Hematopoietic multipotent progenitor cell (in vitro differentiated cells): ENCODE data around the gene ATXN7L3. TPM values are rescaled to one million over a fixed set of nuclear protein-coding genes. Genes with fewer than 3 reads are reported as not detected.

Source experiments
- DNase-seq, 3 donors: peaks; one replicate each; pipeline ENCODE4 v3.0.0-alpha.2; 2011 to 2015; ENCODE audit warnings: low read depth in 2 of 3, low spot score in 2 of 3
- total RNA-seq: library from RNA; depleted of rRNA; stranded (reverse); fragments of >200 nt; gene quantifications from one replicate; pipeline ENCODE4 v1.2.3, GENCODE V29; 2012

ATXN7L3 gene
- total RNA-seq, 1 donor, result 34.2 TPM

GRCh38 chr17:44218344-44219107 lies 18.8 kb upstream of the ATXN7L3 start:
- peak; percentile 79 to 94 (median 87) for DNase-seq

- no peak for DNase-seq
These were observed 18.2 kb upstream of the ATXN7L3 start for GRCh38 chr17:44217738-44218343.

GRCh38 chr17:44216694-44217093 lies 17.0 kb upstream of the ATXN7L3 start:
- no peak for DNase-seq

GRCh38 chr17:44216173-44216572 lies 16.5 kb upstream of the ATXN7L3 start:
- no peak for DNase-seq

GRCh38 chr17:44214896-44215295 lies 15.2 kb upstream of the ATXN7L3 start:
- DNase-seq, result no peak

GRCh38 chr17:44214230-44214494 lies 14.5 kb upstream of the ATXN7L3 start:
- DNase-seq, result no peak

- DNase-seq, result no peak
These were observed 13.9 kb upstream of the ATXN7L3 start for GRCh38 chr17:44213403-44214229.

- no peak for DNase-seq
These were observed 13.1 kb upstream of the ATXN7L3 start for GRCh38 chr17:44212507-44213402.

GRCh38 chr17:44211281-44212265 lies 11.9 kb upstream of the ATXN7L3 start:
- DNase-seq, result no peak

GRCh38 chr17:44210342-44211192 lies 10.9 kb upstream of the ATXN7L3 start:
- DNase-seq, result peak; percentile 92 to 94 (median 92)

GRCh38 chr17:44209786-44210341 lies 10.2 kb upstream of the ATXN7L3 start:
- DNase-seq, result no peak

GRCh38 chr17:44207743-44208142 lies 8.1 kb upstream of the ATXN7L3 start:
- no peak for DNase-seq

GRCh38 chr17:44207319-44207718 lies 7.6 kb upstream of the ATXN7L3 start:
- no peak for DNase-seq

- no peak for DNase-seq
These were observed 7.1 kb upstream of the ATXN7L3 start for GRCh38 chr17:44206825-44207155.

GRCh38 chr17:44205962-44206824 lies 6.5 kb upstream of the ATXN7L3 start:
- DNase-seq, result peak in 1 of 3 donors; percentile 50

GRCh38 chr17:44204441-44204882 lies 4.8 kb upstream of the ATXN7L3 start:
- DNase-seq, result no peak

- DNase-seq, result peak in 2 of 3 donors; percentile 74 to 86
These were observed 4.2 kb upstream of the ATXN7L3 start for GRCh38 chr17:44203731-44204440.
